AG04450 (cell line): ENCODE results near the gene GALNT1. TPM values are rescaled to one million over a fixed set of nuclear protein-coding genes. Genes with fewer than 3 reads are reported as not detected.

ENCODE experiments used
- CTCF ChIA-PET: fragments of 300-600, 350-600 bp; formaldehyde crosslinking; extraction: SDS; loops from one replicate; lab custom pipeline; 2022; ENCODE audit warnings: antibody characterized with exemption, inconsistent platforms; lab: Charles Lee
- POLR2A ChIA-PET: fragments of 350-600 bp; formaldehyde crosslinking; extraction: SDS; loops from one replicate; lab custom pipeline; 2021; ENCODE audit warnings: antibody characterized with exemption, inconsistent platforms; lab: Yijun Ruan, JAX
- DNase-seq: peaks from one replicate; pipeline ENCODE4 v3.0.0-alpha.2; 2011; ENCODE audit warnings: low read depth, low spot score
- H3K27ac ChIP-seq: one replicate; pipeline ENCODE4 v1.5.1; 2012; ENCODE audit warnings: low read depth, low read length, control low read depth
- H3K27me3 ChIP-seq: one replicate; pipeline ENCODE4 v1.6.0; 2012; ENCODE audit warnings: low read length; ENCODE audit not compliant: control insufficient read depth, insufficient read depth
- H3K4me3 ChIP-seq: 2 replicates; pipeline ENCODE4 v1.5.1; 2011; ENCODE audit warnings: mild to moderate bottlenecking, low read depth, low read length, control low read depth
- H3K9me3 ChIP-seq: 2 replicates; pipeline ENCODE4 v1.5.1; 2012; ENCODE audit warnings: low read length; ENCODE audit not compliant: control insufficient read depth, insufficient read depth
- CTCF ChIP-seq: IDR thresholded peaks from 2 replicates; pipeline ENCODE4 v1.5.1; 2011; ENCODE audit warnings: low read depth, low read length, control low read depth, inconsistent platforms
- polyA plus RNA-seq: library from polyadenylated mRNA; depleted of rRNA; stranded (reverse); fragments of >200 nt; gene quantifications from 2 replicates; pipeline ENCODE4 v1.2.3, GENCODE V29; 2011

The GALNT1 gene
- polyA plus RNA-seq, 1 experiment = 69.5 TPM

- TF ChIP-seq CTCF = no peak
These were observed 530 bp downstream of the GALNT1 start for GRCh38 chr18:35581898-35582641.

GRCh38 chr18:35582899-35583558, 1.5 kb downstream of the GALNT1 start:
- DNase-seq = no peak
- peaks cover 2% of the 10 kb centered on the region; the same call in 1 of the 2 replicates for H3K9me3 ChIP-seq
- TF ChIP-seq CTCF = no peak
- peak overlapping the region; percentile 74 for H3K4me3 ChIP-seq
- ChIA-PET POLR2A (no interaction called here), CTCF (interaction anchor here (1.1 kb wide), 2 partner anchors 175 to 195 kb away, joined by 3 to 5 read pairs; no protein-coding TSS in a partner anchor)
- no peak overlapping the region for H3K27ac ChIP-seq
- H3K27me3 ChIP-seq = peaks cover 2% of the 10 kb centered on the region

More at GRCh38 chr18:35581898-35582641, 530 bp downstream of the GALNT1 start:
- peaks cover 3% of the 10 kb centered on the region for H3K27me3 ChIP-seq
- H3K27ac ChIP-seq = no peak overlapping the region
- DNase-seq = no peak
- peak overlapping the region; percentile 74 for H3K4me3 ChIP-seq
- peaks cover 2% of the 10 kb centered on the region; the same call in 1 of the 2 replicates for H3K9me3 ChIP-seq
- ChIA-PET CTCF (interaction anchor here (1.1 kb wide), 1 partner anchor 194 kb away, joined by 3 read pairs; no protein-coding TSS in a partner anchor), POLR2A (interaction anchor here (0.8 kb wide), 1 partner anchor 34 kb away, joined by 5 read pairs; no protein-coding TSS in a partner anchor)

- DNase-seq = no peak
- Histone ChIP-seq H3K27me3 (no peaks in the 10 kb centered on the region), H3K27ac (no peak overlapping the region), H3K9me3 (peaks cover 5% of the 10 kb centered on the region; the same call in 1 of the 2 replicates), H3K4me3 (no peak overlapping the region)
- ChIA-PET CTCF (no interaction called here), POLR2A (no interaction called here)
- TF ChIP-seq CTCF = no peak
These were observed 3.2 kb downstream of the GALNT1 start for GRCh38 chr18:35584735-35585134.

GRCh38 chr18:35585608-35586007, 4.1 kb downstream of the GALNT1 start:
- ChIA-PET CTCF (interaction anchor here (0.7 kb wide), 1 partner anchor 200 kb away, joined by 3 read pairs; no protein-coding TSS in a partner anchor), POLR2A (no interaction called here)
- peaks cover 5% of the 10 kb centered on the region; the same call in 1 of the 2 replicates for H3K9me3 ChIP-seq
- DNase-seq = no peak
- TF ChIP-seq CTCF = no peak
- no peak overlapping the region for H3K27ac ChIP-seq
- no peak overlapping the region for H3K4me3 ChIP-seq
- H3K27me3 ChIP-seq = no peaks in the 10 kb centered on the region

GRCh38 chr18:35588122-35588521, 6.6 kb downstream of the GALNT1 start:
- Histone ChIP-seq H3K9me3 (peaks cover 5% of the 10 kb centered on the region; the same call in 1 of the 2 replicates), H3K27ac (no peak overlapping the region), H3K4me3 (no peak overlapping the region), H3K27me3 (no peaks in the 10 kb centered on the region)
- TF ChIP-seq CTCF = no peak
- ChIA-PET CTCF (no interaction called here), POLR2A (no interaction called here)
- DNase-seq = no peak
